ENCODE data around the gene MPPED2. TPM values are rescaled to one million over a fixed set of nuclear protein-coding genes. Genes with fewer than 3 reads are reported as not detected.

MPPED2 gene
- total RNA-seq, 1 experiment from 2014 or later = not detected

- intact Hi-C loops (cut with micrococcal nuclease) = loop anchor here (10.0 kb wide), 1 partner anchor 56 kb away; no protein-coding TSS in a partner anchor
- peaks cover 42% of the 10 kb centered on the region; the same call in 1 of the 2 replicates for H3K27me3 ChIP-seq (ENCODE audit: insufficient read depth, low read length)
- no peak overlapping the region for H3K27ac ChIP-seq (ENCODE audit: low read depth, low read length)
- no peaks in the 10 kb centered on the region for H3K9me2 ChIP-seq (ENCODE audit: insufficient read depth)
- no peak overlapping the region for H3K9ac ChIP-seq (ENCODE audit: low read length)
- ChIA-PET CTCF (no interaction called here), RAD21 (ENCODE audit: low non-redundant PET in 1 of 2, low total read pairs in 2 of 2, uncharacterized antibody in 2 of 2, unreplicated experiment in 2 of 2) (no interaction called here), POLR2A (no interaction called here)
- H3K36me3 ChIP-seq (ENCODE audit: control insufficient read depth in 1 of 2, insufficient read depth in 2 of 2, low read length in 2 of 2) = no peaks in the 10 kb centered on the region
- H3K9me3 ChIP-seq (ENCODE audit: control insufficient read depth in 1 of 2, insufficient read depth in 1 of 2, low read depth in 1 of 2, low read length in 2 of 2) = no peaks in the 10 kb centered on the region
- H3K4me3 ChIP-seq (replicated peaks in 1 of 2; ENCODE audit: low read depth in 1 of 2, low read length in 2 of 2) = no peak overlapping the region
- H2AFZ ChIP-seq (ENCODE audit: low read depth, low read length, poor library complexity, severe bottlenecking) = no peak overlapping the region
- TF ChIP-seq SRF (IDR thresholded peaks at IDR 0.05; ENCODE audit: low read depth) (no peak), EZH2 (IDR thresholded peaks at IDR 0.05) (no peak)
- TF ChIP-seq, protein P1, sequence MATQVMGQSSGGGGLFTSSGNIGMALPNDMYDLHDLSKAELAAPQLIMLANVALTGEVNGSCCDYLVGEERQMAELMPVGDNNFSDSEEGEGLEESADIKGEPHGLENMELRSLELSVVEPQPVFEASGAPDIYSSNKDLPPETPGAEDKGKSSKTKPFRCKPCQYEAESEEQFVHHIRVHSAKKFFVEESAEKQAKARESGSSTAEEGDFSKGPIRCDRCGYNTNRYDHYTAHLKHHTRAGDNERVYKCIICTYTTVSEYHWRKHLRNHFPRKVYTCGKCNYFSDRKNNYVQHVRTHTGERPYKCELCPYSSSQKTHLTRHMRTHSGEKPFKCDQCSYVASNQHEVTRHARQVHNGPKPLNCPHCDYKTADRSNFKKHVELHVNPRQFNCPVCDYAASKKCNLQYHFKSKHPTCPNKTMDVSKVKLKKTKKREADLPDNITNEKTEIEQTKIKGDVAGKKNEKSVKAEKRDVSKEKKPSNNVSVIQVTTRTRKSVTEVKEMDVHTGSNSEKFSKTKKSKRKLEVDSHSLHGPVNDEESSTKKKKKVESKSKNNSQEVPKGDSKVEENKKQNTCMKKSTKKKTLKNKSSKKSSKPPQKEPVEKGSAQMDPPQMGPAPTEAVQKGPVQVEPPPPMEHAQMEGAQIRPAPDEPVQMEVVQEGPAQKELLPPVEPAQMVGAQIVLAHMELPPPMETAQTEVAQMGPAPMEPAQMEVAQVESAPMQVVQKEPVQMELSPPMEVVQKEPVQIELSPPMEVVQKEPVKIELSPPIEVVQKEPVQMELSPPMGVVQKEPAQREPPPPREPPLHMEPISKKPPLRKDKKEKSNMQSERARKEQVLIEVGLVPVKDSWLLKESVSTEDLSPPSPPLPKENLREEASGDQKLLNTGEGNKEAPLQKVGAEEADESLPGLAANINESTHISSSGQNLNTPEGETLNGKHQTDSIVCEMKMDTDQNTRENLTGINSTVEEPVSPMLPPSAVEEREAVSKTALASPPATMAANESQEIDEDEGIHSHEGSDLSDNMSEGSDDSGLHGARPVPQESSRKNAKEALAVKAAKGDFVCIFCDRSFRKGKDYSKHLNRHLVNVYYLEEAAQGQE (IDR thresholded peaks at IDR 0.05; ENCODE audit: low read depth) = no peak
- H3K4me1 ChIP-seq (ENCODE audit: control insufficient read depth in 1 of 2, insufficient read depth in 2 of 2, low read length in 2 of 2) = no peaks in the 10 kb centered on the region
- no peaks in the 10 kb centered on the region for H3K79me2 ChIP-seq (ENCODE audit: insufficient read depth, low read length)
- no TSS peak for BruUV-seq (replicated peaks)
- no peaks in the 10 kb centered on the region for H4K20me1 ChIP-seq (ENCODE audit: insufficient read depth)
- H3K4me2 ChIP-seq (ENCODE audit: low read length) = no peak overlapping the region
- no peak for ATAC-seq
- DNase-seq (ENCODE audit: low read depth, low spot score) = no peak
These were observed 97.7 kb downstream of the MPPED2 start for GRCh38 chr11:30488304-30488998.

DNA sequence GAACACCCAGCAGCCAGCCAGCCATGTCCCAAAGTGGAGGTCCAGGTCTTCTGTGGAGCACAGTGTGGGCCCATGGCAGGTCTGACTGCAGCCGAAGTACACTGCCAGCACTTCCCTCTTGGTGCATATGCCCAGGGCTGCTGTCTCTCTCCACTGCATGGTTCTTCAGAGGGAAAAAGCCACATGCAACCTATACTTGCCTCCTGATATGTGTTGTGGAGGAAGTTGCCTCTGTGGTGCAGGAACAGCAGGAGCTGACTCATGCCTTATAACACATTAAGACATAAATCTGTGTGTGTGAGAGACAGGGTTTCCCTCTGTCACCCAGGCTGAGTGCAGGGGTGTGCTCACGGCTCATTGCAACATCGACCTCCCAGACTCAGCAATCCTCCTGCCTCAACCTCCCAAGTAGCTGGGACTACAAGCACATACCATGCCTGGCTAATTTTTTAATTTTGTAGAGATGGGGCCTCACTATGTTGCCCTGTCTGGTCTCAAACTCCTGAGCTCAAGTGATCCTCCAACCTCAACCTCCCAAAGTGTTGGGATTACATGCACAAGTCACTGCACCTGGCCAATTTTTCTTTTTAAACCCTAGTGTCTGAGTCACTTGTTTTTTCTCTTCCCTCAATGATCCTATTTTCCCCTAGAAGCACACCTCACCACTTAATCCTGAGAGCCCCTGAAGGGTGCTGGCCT, 98.8 kb downstream of the MPPED2 start:
- ChIA-PET RAD21 (ENCODE audit: low non-redundant PET in 1 of 2, low total read pairs in 2 of 2, uncharacterized antibody in 2 of 2, unreplicated experiment in 2 of 2) (no interaction called here), CTCF (no interaction called here), POLR2A (no interaction called here)
- H3K9me2 ChIP-seq (ENCODE audit: insufficient read depth) = no peaks in the 10 kb centered on the region
- no TSS peak for BruUV-seq (replicated peaks)
- H3K9ac ChIP-seq (ENCODE audit: low read length) = no peak overlapping the region
- H4K20me1 ChIP-seq (ENCODE audit: insufficient read depth) = no peaks in the 10 kb centered on the region
- H3K9me3 ChIP-seq (ENCODE audit: control insufficient read depth in 1 of 2, insufficient read depth in 1 of 2, low read depth in 1 of 2, low read length in 2 of 2) = no peaks in the 10 kb centered on the region
- DNase-seq (ENCODE audit: low read depth, low spot score) (no peak), ATAC-seq (no peak)
- intact Hi-C loops (cut with micrococcal nuclease) = loop anchor here (10.0 kb wide), 1 partner anchor 57 kb away; no protein-coding TSS in a partner anchor
- H3K4me3 ChIP-seq (replicated peaks in 1 of 2; ENCODE audit: low read depth in 1 of 2, low read length in 2 of 2) = no peak overlapping the region
- H3K27ac ChIP-seq (ENCODE audit: low read depth, low read length) = no peak overlapping the region
- H3K4me2 ChIP-seq (ENCODE audit: low read length) = no peak overlapping the region
- no peaks in the 10 kb centered on the region for H3K36me3 ChIP-seq (ENCODE audit: control insufficient read depth in 1 of 2, insufficient read depth in 2 of 2, low read length in 2 of 2)
- H3K79me2 ChIP-seq (ENCODE audit: insufficient read depth, low read length) = no peaks in the 10 kb centered on the region
- H3K4me1 ChIP-seq (ENCODE audit: control insufficient read depth in 1 of 2, insufficient read depth in 2 of 2, low read length in 2 of 2) = no peaks in the 10 kb centered on the region
- peaks cover 50% of the 10 kb centered on the region for H3K27me3 ChIP-seq (ENCODE audit: insufficient read depth, low read length)
- H2AFZ ChIP-seq (ENCODE audit: low read depth, low read length, poor library complexity, severe bottlenecking) = no peak overlapping the region
- TF ChIP-seq SIN3A (IDR thresholded peaks at IDR 0.05; ENCODE audit: low read depth) (no peak), EGR1 (IDR thresholded peaks at IDR 0.05; ENCODE audit: low read depth) (no peak), ATF3 (IDR thresholded peaks at IDR 0.05) (no peak), EZH2 (IDR thresholded peaks at IDR 0.05) (no peak), ELF1 (IDR thresholded peaks at IDR 0.05; ENCODE audit: borderline replicate concordance, low read depth) (no peak)
- TF ChIP-seq, protein P1 (IDR thresholded peaks at IDR 0.05; ENCODE audit: low read depth) = no peak
- TF ChIP-seq, protein P2, sequence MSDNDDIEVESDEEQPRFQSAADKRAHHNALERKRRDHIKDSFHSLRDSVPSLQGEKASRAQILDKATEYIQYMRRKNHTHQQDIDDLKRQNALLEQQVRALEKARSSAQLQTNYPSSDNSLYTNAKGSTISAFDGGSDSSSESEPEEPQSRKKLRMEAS (IDR thresholded peaks at IDR 0.05) = no peak
